Panc1 (cell line): ENCODE measurements around the gene RBFA. TPM values are rescaled to one million over a fixed set of nuclear protein-coding genes. Genes with fewer than 3 reads are reported as not detected.

Experiments
- ATAC-seq: fragments of 200-7000 bp; cut with Tn5 transposase; 2 replicates; pipeline ENCODE4 v1.9.1; 2020; ENCODE audit warnings: mild to moderate bottlenecking, moderate library complexity
- BruUV-seq: library from RNA; stranded (reverse); fragments of 400-500 nt; replicated peaks from 2 replicates; lab custom pipeline; 2021; lab: Mats Ljungman, UMichigan
- CTCF ChIA-PET: fragments of 300-600 bp; sonication (Branson Sonifier 250); formaldehyde crosslinking; loops from one replicate; lab custom pipeline; 2022; ENCODE audit warnings: antibody characterized with exemption; lab: Charles Lee
- POLR2A ChIA-PET: fragments of 300-600 bp; sonication (Branson Sonifier 250); formaldehyde crosslinking; loops from one replicate; lab custom pipeline; 2022; ENCODE audit warnings: antibody characterized with exemption; lab: Charles Lee
- DNase-seq: peaks from one replicate; pipeline ENCODE4 v3.0.0-alpha.2; 2010; ENCODE audit warnings: low read depth, low spot score
- H3K27ac ChIP-seq: 2 replicates; pipeline ENCODE4 v1.5.1; 2011; ENCODE audit warnings: mild to moderate bottlenecking, low read length, inconsistent platforms
- H3K27me3 ChIP-seq: fragments of 200-500 bp; sonication (Bioruptor generic); 2 replicates; pipeline ENCODE4 v1.6.0; 2014; ENCODE audit warnings: low read length, inconsistent platforms; ENCODE audit not compliant: control insufficient read depth, insufficient read depth
- H3K36me3 ChIP-seq: fragments of 200-500 bp; sonication (Bioruptor generic); 2 replicates; pipeline ENCODE4 v1.5.1; 2014; ENCODE audit warnings: inconsistent platforms, mild to moderate bottlenecking, low read length, moderate library complexity; ENCODE audit not compliant: control insufficient read depth, insufficient read depth
- H3K4me1 ChIP-seq: 2 replicates; pipeline ENCODE4 v1.5.1; 2011; ENCODE audit warnings: inconsistent platforms, mild to moderate bottlenecking, low read length, moderate library complexity; ENCODE audit not compliant: control insufficient read depth, insufficient read depth
- H3K4me3 ChIP-seq, 2 experiments: 2 replicates each; pipeline ENCODE4 v1.5.1; 2011 to 2012; ENCODE audit warnings: low read depth in 2 of 2, low read length in 2 of 2, mild to moderate bottlenecking in 2 of 2, inconsistent platforms in 1 of 2, moderate library complexity in 1 of 2
- H3K9me3 ChIP-seq: fragments of 200-500 bp; sonication (Bioruptor generic); 2 replicates; pipeline ENCODE4 v1.5.1; 2014; ENCODE audit warnings: low read depth, mild to moderate bottlenecking, inconsistent platforms, low read length, moderate library complexity; ENCODE audit not compliant: control insufficient read depth, insufficient read depth
- POLR2AphosphoS5 ChIP-seq: IDR thresholded peaks from 2 replicates; pipeline ENCODE4 v1.6.1; 2012; ENCODE audit warnings: mild to moderate bottlenecking, low read depth, low read length, moderate library complexity
- REST ChIP-seq, 2 experiments: IDR thresholded peaks; 2 replicates each; pipeline ENCODE4 v1.6.1; 2011 to 2012; ENCODE audit warnings: low read depth in 2 of 2, control low read depth in 1 of 2, low read length in 1 of 2, mild to moderate bottlenecking in 1 of 2, moderate library complexity in 1 of 2; ENCODE audit not compliant: insufficient read depth in 1 of 2
- SIN3A ChIP-seq: IDR thresholded peaks from 2 replicates; pipeline ENCODE4 v1.6.1; 2012; ENCODE audit warnings: low read depth, mild to moderate bottlenecking, low read length, moderate library complexity, borderline replicate concordance; ENCODE audit not compliant: insufficient read depth
- TCF7L2 ChIP-seq: IDR thresholded peaks from 2 replicates; pipeline ENCODE4 v1.6.1; 2011; ENCODE audit warnings: mild to moderate bottlenecking, low read depth, low read length, inconsistent platforms
- in situ Hi-C: cut with HindIII; loops from 2 replicates; pipeline ENCODE4 v1.10.0; 2016; ENCODE audit warnings: low sequenced_read_pairs, low pct_unique_long_range_greater_than_20kb
- intact Hi-C: fragments of 100-400 bp; cut with micrococcal nuclease; formaldehyde crosslinking; loops from one replicate; pipeline ENCODE4 v1.10.0; 2022; ENCODE audit not compliant: unreplicated experiment
- total RNA-seq: library from RNA; stranded (reverse); gene quantifications from one replicate; pipeline ENCODE4 v1.2.1, GENCODE V29; 2021; ENCODE audit not compliant: unreplicated experiment
- TF ChIP-seq, protein P1 (sequence below): fragments of 450-650 bp; IDR thresholded peaks from 2 replicates; pipeline ENCODE4 v1.5.1; 2017; ENCODE audit warnings: mild to moderate bottlenecking

RBFA gene
- total RNA-seq, 1 experiment from 2014 or later, result 83.1 TPM

GRCh38 chr18:79986726-79987125 is 47.5 kb upstream of the RBFA start:
- no peaks in the 10 kb centered on the region for H3K27me3 ChIP-seq
- no peaks in the 10 kb centered on the region for H3K9me3 ChIP-seq
- ChIA-PET POLR2A (no interaction called here), CTCF (interaction anchor here (0.6 kb wide), 1 partner anchor 41 kb away, joined by 3 read pairs; no protein-coding TSS in a partner anchor)
- TF ChIP-seq TCF7L2 (no peak), REST (IDR thresholded peaks at IDR 0.05; ENCODE audit: insufficient read depth in 1 of 2, low read depth in 2 of 2, low read length in 1 of 2) (no peak), POLR2AphosphoS5 (no peak), SIN3A (no peak)
- TF ChIP-seq, protein P1, sequence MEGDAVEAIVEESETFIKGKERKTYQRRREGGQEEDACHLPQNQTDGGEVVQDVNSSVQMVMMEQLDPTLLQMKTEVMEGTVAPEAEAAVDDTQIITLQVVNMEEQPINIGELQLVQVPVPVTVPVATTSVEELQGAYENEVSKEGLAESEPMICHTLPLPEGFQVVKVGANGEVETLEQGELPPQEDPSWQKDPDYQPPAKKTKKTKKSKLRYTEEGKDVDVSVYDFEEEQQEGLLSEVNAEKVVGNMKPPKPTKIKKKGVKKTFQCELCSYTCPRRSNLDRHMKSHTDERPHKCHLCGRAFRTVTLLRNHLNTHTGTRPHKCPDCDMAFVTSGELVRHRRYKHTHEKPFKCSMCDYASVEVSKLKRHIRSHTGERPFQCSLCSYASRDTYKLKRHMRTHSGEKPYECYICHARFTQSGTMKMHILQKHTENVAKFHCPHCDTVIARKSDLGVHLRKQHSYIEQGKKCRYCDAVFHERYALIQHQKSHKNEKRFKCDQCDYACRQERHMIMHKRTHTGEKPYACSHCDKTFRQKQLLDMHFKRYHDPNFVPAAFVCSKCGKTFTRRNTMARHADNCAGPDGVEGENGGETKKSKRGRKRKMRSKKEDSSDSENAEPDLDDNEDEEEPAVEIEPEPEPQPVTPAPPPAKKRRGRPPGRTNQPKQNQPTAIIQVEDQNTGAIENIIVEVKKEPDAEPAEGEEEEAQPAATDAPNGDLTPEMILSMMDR, result no peak
- no peak for DNase-seq
- peaks cover 16% of the 10 kb centered on the region for H3K4me1 ChIP-seq
- intact Hi-C loops, result loop anchor here (5.0 kb wide), 1 partner anchor 41 kb away; no protein-coding TSS in a partner anchor
- peak overlapping the region; percentile 95 for H3K27ac ChIP-seq
- H3K36me3 ChIP-seq, result peaks cover 10% of the 10 kb centered on the region
- no TSS peak for BruUV-seq
- ATAC-seq, result no peak
- in situ Hi-C loops, result no loop called here
- peak overlapping the region; percentile 68 to 87 for H3K4me3 ChIP-seq

- no peak for ATAC-seq
- peaks cover 16% of the 10 kb centered on the region for H3K4me1 ChIP-seq
- peak overlapping the region; percentile 95 for H3K27ac ChIP-seq
- no peaks in the 10 kb centered on the region for H3K27me3 ChIP-seq
- DNase-seq, result no peak
- BruUV-seq, result no TSS peak
- ChIA-PET POLR2A (interaction anchor here (0.6 to 0.7 kb wide), 3 partner anchors 8 to 52 kb away, joined by 3 to 4 read pairs (median 4); no protein-coding TSS in a partner anchor), CTCF (no interaction called here)
- no peak for TF ChIP-seq REST (IDR thresholded peaks at IDR 0.05; ENCODE audit: insufficient read depth in 1 of 2, low read depth in 2 of 2, low read length in 1 of 2)
- no peak for TF ChIP-seq POLR2AphosphoS5
- TF ChIP-seq, protein P1, result no peak
- TF ChIP-seq TCF7L2, result no peak
- TF ChIP-seq SIN3A, result no peak
- intact Hi-C loops, result loop anchor here (5.0 kb wide), 1 partner anchor 40 kb away; no protein-coding TSS in a partner anchor
- peak overlapping the region; percentile 68 to 87 for H3K4me3 ChIP-seq
- H3K36me3 ChIP-seq, result peaks cover 10% of the 10 kb centered on the region
- H3K9me3 ChIP-seq, result no peaks in the 10 kb centered on the region
- in situ Hi-C loops, result no loop called here
Measured at GRCh38 chr18:79987566-79987965, 46.7 kb upstream of the RBFA start.
